K562 (cell line): Measurements from ENCODE around the gene MAP1S. TPM values are rescaled to one million over a fixed set of nuclear protein-coding genes. Genes with fewer than 3 reads are reported as not detected.

Source experiments
- GABPB2 ChIP-seq: fragments of 250-450 bp; sonication (Bioruptor Pico); conservative IDR thresholded peaks from 2 replicates; pipeline ENCODE4 v1.5.1; 2021; ENCODE audit warnings: mild to moderate bottlenecking
- HOXB6 ChIP-seq: fragments of 250-450 bp; sonication (Bioruptor Pico); IDR thresholded peaks from 2 replicates; pipeline ENCODE4 v1.5.1; 2022; ENCODE audit warnings: mild to moderate bottlenecking, borderline replicate concordance
- IRF9 ChIP-seq: fragments of 450-650 bp; IDR thresholded peaks from 2 replicates; pipeline ENCODE4 v1.6.1; 2016; ENCODE audit warnings: missing biosample characterization, missing genetic modification characterization
- PRMT5 ChIP-seq: sonication (generic); formaldehyde crosslinking; IDR thresholded peaks from 2 replicates; pipeline ENCODE4 v1.5.0; 2020; ENCODE audit warnings: missing genetic modification reagents
- PYGO2 ChIP-seq: fragments of 450-650 bp; IDR thresholded peaks from 2 replicates; pipeline ENCODE4 v1.6.1; 2016; ENCODE audit warnings: mild to moderate bottlenecking, missing genetic modification characterization, moderate library complexity, missing compliant biosample characterization
- RB1 ChIP-seq: fragments of 450-650 bp; IDR thresholded peaks from 2 replicates; pipeline ENCODE4 v1.6.1; 2017; ENCODE audit warnings: low read depth, mild to moderate bottlenecking
- SIN3B ChIP-seq: fragments of 450-650 bp; IDR thresholded peaks from 2 replicates; pipeline ENCODE4 v1.6.1; 2017; ENCODE audit warnings: low read depth, mild to moderate bottlenecking, moderate library complexity
- SIRT6 ChIP-seq: IDR thresholded peaks from one replicate; pipeline ENCODE4 v1.6.1; 2012; ENCODE audit warnings: low read depth, mild to moderate bottlenecking, control low read depth, inconsistent platforms, low read length, moderate library complexity
- SRSF7 ChIP-seq: fragments of 200-400 bp; formaldehyde crosslinking; optimal IDR thresholded peaks from 2 replicates; pipeline ENCODE3; 2017; ENCODE audit warnings: mild to moderate bottlenecking, low read depth, low read length
- XRCC3 ChIP-seq: fragments of 450-650 bp; IDR thresholded peaks from 2 replicates; pipeline ENCODE4 v1.6.1; 2017; ENCODE audit warnings: mild to moderate bottlenecking, moderate library complexity
- ZBTB8A ChIP-seq: fragments of 450-650 bp; IDR thresholded peaks from 2 replicates; pipeline ENCODE4 v1.6.1; 2018; ENCODE audit warnings: mild to moderate bottlenecking, moderate library complexity; ENCODE audit not compliant: partially characterized antibody
- ZFP36 ChIP-seq: fragments of 150-350 bp; IDR thresholded peaks from 2 replicates; pipeline ENCODE4 v1.6.1; 2018; ENCODE audit warnings: low read length, low read depth; ENCODE audit not compliant: partially characterized antibody
- ZNF696 ChIP-seq: fragments of 250-450 bp; sonication (Bioruptor Pico); conservative IDR thresholded peaks from 2 replicates; pipeline ENCODE4 v1.4.0; 2020; ENCODE audit warnings: mild to moderate bottlenecking, moderate library complexity
- ZNF740 ChIP-seq, 3 experiments: fragments of 200-800 bp in 1 of 3; sonication (Bioruptor generic) in 1 of 3; sonication (generic) in 1 of 3; formaldehyde crosslinking in 1 of 3; IDR thresholded peaks; 2 replicates each; pipeline versions ENCODE4 v1.6.1 to v1.8.0; 2016 to 2022; ENCODE audit warnings: mild to moderate bottlenecking in 2 of 3, missing compliant biosample characterization in 2 of 3, missing genetic modification characterization in 2 of 3, missing genetic modification reagents in 1 of 3
- polyA plus RNA-seq, 8 experiments: library from polyadenylated mRNA; depleted of rRNA in 4 of 8; stranded (reverse) in 5 of 8; unstranded in 3 of 8; fragments of >200 nt; fragmentation: Nextera tagmentation in 2 of 8; fragmentation: Illumina TruSeq in 1 of 8; extraction: Ambion mirVana in 2 of 8; extraction: Trizol in 1 of 8; gene quantifications; 2 replicates each; pipeline versions ENCODE4 v1.2.1 to v1.2.3, GENCODE V29; 2011 to 2014; ENCODE audit warnings: inconsistent platforms in 1 of 8, missing spikeins in 1 of 8
- total RNA-seq, 7 experiments: library from RNA; depleted of rRNA in 6 of 7; stranded (reverse); fragments of >200 nt in 6 of 7; fragmentation: Illumina TruSeq in 2 of 7; extraction: Trizol in 2 of 7; gene quantifications; 2 replicates each; pipeline versions ENCODE4 v1.2.1 to v1.2.3, GENCODE V29; 2011 to 2021; ENCODE audit warnings: low replicate concordance in 1 of 7
- TF ChIP-seq, protein P1 (sequence below), 2 experiments: fragments of 450-650 bp; IDR thresholded peaks; 2 replicates each; pipeline ENCODE4 v1.6.1; 2016
- TF ChIP-seq, protein P2 (sequence below), 2 experiments: fragments of 450-650 bp; formaldehyde crosslinking in 1 of 2; IDR thresholded peaks; 2 replicates each; pipeline versions ENCODE4 v1.4.0 to v1.6.1; 2014 to 2020; ENCODE audit warnings: mild to moderate bottlenecking in 2 of 2, borderline replicate concordance in 1 of 2, low read depth in 1 of 2

MAP1S gene
- total and polyA plus RNA-seq, 9 of the 15 experiments (the other 6 are each of a cell fraction or from before 2014, with no cell fraction given): 2.0 to 81.0 (median 9.5) TPM

DNA sequence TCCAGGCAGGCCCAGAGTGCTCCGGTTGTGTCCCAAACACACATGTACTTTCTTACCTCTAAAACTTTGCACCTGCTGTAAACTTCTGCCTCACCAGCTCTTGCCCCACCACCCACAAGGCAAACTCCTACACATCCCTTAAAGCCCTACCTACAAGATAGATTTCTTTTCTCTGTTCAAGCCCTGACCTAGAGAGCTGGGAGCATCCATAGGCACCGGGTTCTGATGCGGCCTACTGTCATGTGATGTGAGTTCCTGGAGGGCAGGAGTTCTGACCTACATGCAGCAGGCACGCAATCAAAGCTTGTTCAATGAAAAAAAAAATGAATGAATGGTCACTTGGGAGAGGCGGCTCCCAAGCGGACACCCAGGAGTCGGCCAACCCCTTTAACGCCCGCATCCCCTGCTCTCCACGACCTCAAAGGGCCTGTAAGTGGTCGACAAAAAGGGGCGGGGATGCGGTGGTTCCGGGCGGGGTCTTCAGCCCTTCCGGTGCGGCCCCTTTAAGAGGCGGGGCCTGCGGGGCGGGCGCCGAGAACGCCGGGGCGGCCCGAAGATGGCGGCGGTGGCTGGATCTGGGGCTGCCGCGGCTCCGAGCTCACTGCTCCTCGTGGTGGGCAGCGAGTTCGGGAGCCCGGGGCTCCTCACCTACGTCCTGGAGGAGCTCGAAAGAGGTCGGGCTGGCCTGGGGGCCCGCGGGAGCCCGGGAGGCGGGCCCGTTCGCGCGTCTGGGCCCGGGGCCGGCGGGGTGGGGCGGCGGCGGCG, at the start of gene MAP1S (continued):
- TF ChIP-seq SIRT6 (no peak), ZFP36 (no peak), PRMT5 (CRISPR knock-in tag) (no peak), ZNF696 (CRISPR knock-in tag) (no peak), SRSF7 (no peak), GABPB2 (CRISPR knock-in tag) (no peak), HOXB6 (no peak), ZBTB8A (no peak), IRF9 (no peak), ZNF740 (CRISPR knock-in tag; IDR thresholded peaks at IDR 0.05) (no peak), ZNF740 (tag; IDR thresholded peaks at IDR 0.05) (no peak), XRCC3 (no peak), SIN3B (peak; percentile 83; the same call in 1 of the 2 replicates), PYGO2 (tag) (no peak), RB1 (peak; percentile 45)
- TF ChIP-seq, protein P1, sequence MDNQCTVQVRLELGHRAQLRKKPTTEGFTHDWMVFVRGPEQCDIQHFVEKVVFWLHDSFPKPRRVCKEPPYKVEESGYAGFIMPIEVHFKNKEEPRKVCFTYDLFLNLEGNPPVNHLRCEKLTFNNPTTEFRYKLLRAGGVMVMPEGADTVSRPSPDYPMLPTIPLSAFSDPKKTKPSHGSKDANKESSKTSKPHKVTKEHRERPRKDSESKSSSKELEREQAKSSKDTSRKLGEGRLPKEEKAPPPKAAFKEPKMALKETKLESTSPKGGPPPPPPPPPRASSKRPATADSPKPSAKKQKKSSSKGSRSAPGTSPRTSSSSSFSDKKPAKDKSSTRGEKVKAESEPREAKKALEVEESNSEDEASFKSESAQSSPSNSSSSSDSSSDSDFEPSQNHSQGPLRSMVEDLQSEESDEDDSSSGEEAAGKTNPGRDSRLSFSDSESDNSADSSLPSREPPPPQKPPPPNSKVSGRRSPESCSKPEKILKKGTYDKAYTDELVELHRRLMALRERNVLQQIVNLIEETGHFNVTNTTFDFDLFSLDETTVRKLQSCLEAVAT (IDR thresholded peaks at IDR 0.05): no peak
- TF ChIP-seq, protein P2, sequence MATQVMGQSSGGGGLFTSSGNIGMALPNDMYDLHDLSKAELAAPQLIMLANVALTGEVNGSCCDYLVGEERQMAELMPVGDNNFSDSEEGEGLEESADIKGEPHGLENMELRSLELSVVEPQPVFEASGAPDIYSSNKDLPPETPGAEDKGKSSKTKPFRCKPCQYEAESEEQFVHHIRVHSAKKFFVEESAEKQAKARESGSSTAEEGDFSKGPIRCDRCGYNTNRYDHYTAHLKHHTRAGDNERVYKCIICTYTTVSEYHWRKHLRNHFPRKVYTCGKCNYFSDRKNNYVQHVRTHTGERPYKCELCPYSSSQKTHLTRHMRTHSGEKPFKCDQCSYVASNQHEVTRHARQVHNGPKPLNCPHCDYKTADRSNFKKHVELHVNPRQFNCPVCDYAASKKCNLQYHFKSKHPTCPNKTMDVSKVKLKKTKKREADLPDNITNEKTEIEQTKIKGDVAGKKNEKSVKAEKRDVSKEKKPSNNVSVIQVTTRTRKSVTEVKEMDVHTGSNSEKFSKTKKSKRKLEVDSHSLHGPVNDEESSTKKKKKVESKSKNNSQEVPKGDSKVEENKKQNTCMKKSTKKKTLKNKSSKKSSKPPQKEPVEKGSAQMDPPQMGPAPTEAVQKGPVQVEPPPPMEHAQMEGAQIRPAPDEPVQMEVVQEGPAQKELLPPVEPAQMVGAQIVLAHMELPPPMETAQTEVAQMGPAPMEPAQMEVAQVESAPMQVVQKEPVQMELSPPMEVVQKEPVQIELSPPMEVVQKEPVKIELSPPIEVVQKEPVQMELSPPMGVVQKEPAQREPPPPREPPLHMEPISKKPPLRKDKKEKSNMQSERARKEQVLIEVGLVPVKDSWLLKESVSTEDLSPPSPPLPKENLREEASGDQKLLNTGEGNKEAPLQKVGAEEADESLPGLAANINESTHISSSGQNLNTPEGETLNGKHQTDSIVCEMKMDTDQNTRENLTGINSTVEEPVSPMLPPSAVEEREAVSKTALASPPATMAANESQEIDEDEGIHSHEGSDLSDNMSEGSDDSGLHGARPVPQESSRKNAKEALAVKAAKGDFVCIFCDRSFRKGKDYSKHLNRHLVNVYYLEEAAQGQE (IDR thresholded peaks at IDR 0.05; ENCODE audit: borderline replicate concordance): no peak
- TF ChIP-seq, protein P2 (CRISPR knock-in tag; IDR thresholded peaks at IDR 0.05; ENCODE audit: low read depth): no peak
